Pancreas (tissue), 10 donors: ENCODE results near the gene IFT22. TPM values are rescaled to one million over a fixed set of nuclear protein-coding genes. Genes with fewer than 3 reads are reported as not detected.

Source experiments
- ATAC-seq, 4 donors: fragments of 200-7000 bp; cut with Tn5 transposase; one replicate each; pipeline versions ENCODE4 v1.8.0 to v1.9.1; 2020; ENCODE audit warnings: mild to moderate bottlenecking in 4 of 4, moderate library complexity in 4 of 4
- DNase-seq, 6 donors: peaks; one replicate each; pipeline ENCODE4 v3.0.0-alpha.2; 2020
- FAIRE-seq: peaks from 2 replicates; lab custom pipeline; 2012; peaks lifted over from hg19 to GRCh38; lab: Jason Lieb, UNC
- H3K27ac ChIP-seq, 4 donors: fragments of 200-600 bp; sonication (generic); 1 replicate in 3 of 4; 2 replicates in 1 of 4; pipeline versions ENCODE4 v1.5.0 to v1.8.0; 2020
- H3K27me3 ChIP-seq, 4 donors: fragments of 200-600 bp; one replicate each; pipeline ENCODE4 v1.8.0; 2021
- H3K36me3 ChIP-seq, 3 donors: fragments of 200-600 bp; sonication (generic) in 1 of 3; one replicate each; pipeline versions ENCODE4 v1.5.0 to v1.8.0; 2020 to 2021
- H3K4me1 ChIP-seq, 3 donors: fragments of 200-600 bp; one replicate each; pipeline ENCODE4 v1.8.0; 2021
- H3K4me3 ChIP-seq, 4 donors: fragments of 200-600 bp; sonication (generic) in 2 of 4; one replicate each; pipeline versions ENCODE4 v1.5.0 to v1.8.0; 2020 to 2021
- H3K9me3 ChIP-seq, 4 donors: fragments of 200-600 bp; one replicate each; pipeline ENCODE4 v1.8.0; 2021
- WGBS, 2 donors: extraction: QIAGEN DNeasy Blood & Tissue Kit; methylation state at CpG; one replicate each; pipeline ENCODE4 v1.1.7; 2013; 5-methylcytosine and 5-hydroxymethylcytosine counted together
- intact Hi-C, 3 donors: fragments of 100-400 bp; cut with DNase I; formaldehyde crosslinking; loops; one replicate each; pipeline versions ENCODE4 v1.11.1 to v1.14.2; 2022
- polyA plus RNA-seq, 2 donors: library from polyadenylated mRNA; stranded (reverse); fragments of 200-250 nt; gene quantifications; one replicate each; pipeline ENCODE4 v1.2.3, GENCODE V29; 2013
- total RNA-seq, 6 donors: library from RNA; stranded (reverse); fragmentation: NEBNext Ultra II Directional in 4 of 6; extraction: Animal tissue kit (Norgen Biotek cat#: 25700) in 4 of 6; gene quantifications; one replicate each; pipeline versions ENCODE4 v1.2.1 to v1.2.4, GENCODE V29; 2021 to 2023
- TF ChIP-seq, protein P1 (sequence below), 4 donors: fragments of 200-600 bp; sonication (generic) in 3 of 4; IDR thresholded peaks; one replicate each; pipeline versions ENCODE4 v1.5.0 to v1.8.0; 2021; ENCODE audit warnings: antibody characterized with exemption in 4 of 4
- donor health status: healthy with polysubstance abuse.
- donor health status: DM: no; HTN: no; CAD: no; lungs with moderate emphysema.
- donor health status: DM: no; HTN: no; CAD: no.
- donor health status: control.
- donor health status: control.
- donor health status: Bipolar disorder and iron deficiency.
- donor health status: DM: yes; HTN: yes; CAD: no.
- donor health status: DM: no; HTN: no; CAD: no.
- donor health status: DM: no; HTN: no; CAD: no.
- donor health status: DM: yes; HTN: yes; CAD: no.

IFT22 gene
- total and polyA plus RNA-seq, 8 donors, result 10.4 to 22.9 (median 13.3) TPM

DNA sequence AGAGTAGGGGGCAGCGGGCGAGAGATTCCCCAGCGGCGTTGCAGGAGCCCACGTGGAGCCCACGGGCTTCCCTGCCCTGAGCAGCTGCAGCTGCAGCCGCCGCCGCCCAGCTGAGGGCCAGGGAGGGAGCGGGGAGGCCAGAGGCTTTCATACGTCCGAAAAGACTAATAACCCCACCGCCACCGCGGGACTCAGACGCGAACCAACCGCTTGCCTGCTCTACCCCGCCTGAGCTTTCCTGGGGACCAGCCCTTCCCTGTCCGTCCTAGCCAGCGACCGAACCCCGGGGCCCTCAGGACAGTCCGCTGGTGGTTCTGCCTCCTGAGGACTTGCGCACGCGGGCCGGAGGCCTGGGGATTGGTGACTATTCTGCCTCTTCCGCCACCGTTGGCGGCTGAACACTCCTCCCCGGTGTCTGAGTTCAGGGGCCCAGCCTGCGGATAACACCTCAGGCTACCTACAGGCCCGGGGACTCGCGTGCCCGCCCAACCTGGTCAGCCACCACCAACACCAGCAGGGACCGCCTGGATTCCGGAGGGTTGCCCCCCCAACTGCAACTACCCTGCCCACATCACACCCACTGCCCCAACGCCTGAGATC, 18.4 kb downstream of the IFT22 start:
- no peaks in the 10 kb centered on the region for H3K4me1 ChIP-seq
- H3K36me3 ChIP-seq, result no peaks in the 10 kb centered on the region
- no peak for ATAC-seq
- H3K27ac ChIP-seq, result no peak overlapping the region
- TF ChIP-seq, protein P1, sequence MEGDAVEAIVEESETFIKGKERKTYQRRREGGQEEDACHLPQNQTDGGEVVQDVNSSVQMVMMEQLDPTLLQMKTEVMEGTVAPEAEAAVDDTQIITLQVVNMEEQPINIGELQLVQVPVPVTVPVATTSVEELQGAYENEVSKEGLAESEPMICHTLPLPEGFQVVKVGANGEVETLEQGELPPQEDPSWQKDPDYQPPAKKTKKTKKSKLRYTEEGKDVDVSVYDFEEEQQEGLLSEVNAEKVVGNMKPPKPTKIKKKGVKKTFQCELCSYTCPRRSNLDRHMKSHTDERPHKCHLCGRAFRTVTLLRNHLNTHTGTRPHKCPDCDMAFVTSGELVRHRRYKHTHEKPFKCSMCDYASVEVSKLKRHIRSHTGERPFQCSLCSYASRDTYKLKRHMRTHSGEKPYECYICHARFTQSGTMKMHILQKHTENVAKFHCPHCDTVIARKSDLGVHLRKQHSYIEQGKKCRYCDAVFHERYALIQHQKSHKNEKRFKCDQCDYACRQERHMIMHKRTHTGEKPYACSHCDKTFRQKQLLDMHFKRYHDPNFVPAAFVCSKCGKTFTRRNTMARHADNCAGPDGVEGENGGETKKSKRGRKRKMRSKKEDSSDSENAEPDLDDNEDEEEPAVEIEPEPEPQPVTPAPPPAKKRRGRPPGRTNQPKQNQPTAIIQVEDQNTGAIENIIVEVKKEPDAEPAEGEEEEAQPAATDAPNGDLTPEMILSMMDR (IDR thresholded peaks at IDR 0.05), result no peak
- FAIRE-seq, result no peak
- H3K27me3 ChIP-seq, result peaks cover 9 to 40% (median 11%) of the 10 kb centered on the region in 4 donors
- no peak overlapping the region for H3K4me3 ChIP-seq
- no peaks in the 10 kb centered on the region for H3K9me3 ChIP-seq
- peak in 1 of 6 donors; percentile 70 for DNase-seq
- intact Hi-C loops, result no loop called here
- WGBS, 2 donors, result 21 to 29% methylated on average over 40 of the region's 40 CpGs

- intact Hi-C loops, result no loop called here
- Histone ChIP-seq H3K9me3 (no peaks in the 10 kb centered on the region), H3K27me3 (peaks cover 9 to 40% (median 11%) of the 10 kb centered on the region in 4 donors), H3K36me3 (no peaks in the 10 kb centered on the region), H3K27ac (no peak overlapping the region), H3K4me3 (no peak overlapping the region), H3K4me1 (no peaks in the 10 kb centered on the region)
- 5 to 6% methylated on average over 36 to 37 of the region's 37 CpGs for WGBS, 2 donors
- TF ChIP-seq, protein P1 (IDR thresholded peaks at IDR 0.05), result no peak
- peak in 1 of 4 donors; percentile 23 for ATAC-seq
- peak in 1 of 6 donors; percentile 47 for DNase-seq
- FAIRE-seq, result no peak
Measured at GRCh38 chr7:101302641-101303101, 18.9 kb downstream of the IFT22 start.

- peaks cover 9 to 57% (median 11%) of the 10 kb centered on the region in 4 donors for H3K27me3 ChIP-seq
- no peaks in the 10 kb centered on the region for H3K4me1 ChIP-seq
- TF ChIP-seq, protein P1 (IDR thresholded peaks at IDR 0.05), result no peak
- no peak overlapping the region for H3K4me3 ChIP-seq
- H3K27ac ChIP-seq, result no peak overlapping the region
- no peaks in the 10 kb centered on the region for H3K9me3 ChIP-seq
- WGBS, 2 donors, result 60 to 64% methylated on average over 16 of the region's 16 CpGs
- no peak for DNase-seq
- no peak for FAIRE-seq
- H3K36me3 ChIP-seq, result no peaks in the 10 kb centered on the region
- ATAC-seq, result no peak
- intact Hi-C loops, result no loop called here
Measured at GRCh38 chr7:101300465-101301376, 20.9 kb downstream of the IFT22 start.

GRCh38 chr7:101299511-101300464, 21.8 kb downstream of the IFT22 start:
- H3K4me1 ChIP-seq, result no peaks in the 10 kb centered on the region
- FAIRE-seq (no peak), DNase-seq (peak in 2 of 6 donors; percentile 63 to 64), ATAC-seq (peak; percentile 29 to 76 (median 42))
- H3K9me3 ChIP-seq, result no peaks in the 10 kb centered on the region
- H3K27me3 ChIP-seq, result peaks cover 9 to 57% (median 11%) of the 10 kb centered on the region in 4 donors
- TF ChIP-seq, protein P1 (IDR thresholded peaks at IDR 0.05), result no peak
- H3K4me3 ChIP-seq, result no peak overlapping the region
- intact Hi-C loops, result no loop called here
- no peak overlapping the region for H3K27ac ChIP-seq
- H3K36me3 ChIP-seq, result no peaks in the 10 kb centered on the region
- 5 to 7% methylated on average over 60 to 72 of the region's 72 CpGs for WGBS, 2 donors
